RWPE1 (cell line): ENCODE results near the gene ZNF697.

Source experiments
- CTCF ChIA-PET: fragments of 350-600 bp; sonication (Branson Sonifier 250); formaldehyde crosslinking; extraction: SDS; loops from one replicate; lab custom pipeline; 2021; lab: Yijun Ruan, JAX
- POLR2A ChIA-PET: fragments of 400-600 bp; formaldehyde crosslinking; extraction: SDS; loops from one replicate; lab custom pipeline; 2020; ENCODE audit warnings: antibody characterized with exemption; ENCODE audit not compliant: low non-redundant PET; lab: Yijun Ruan, JAX
- DNase-seq: peaks from one replicate; pipeline ENCODE4 v3.0.0; 2012; ENCODE audit warnings: low spot score
- H3K27ac ChIP-seq: fragments of 450-650 bp; 2 replicates; pipeline ENCODE4 v1.5.1; 2017
- TF ChIP-seq, protein P1 (sequence below): fragments of 450-650 bp; conservative IDR thresholded peaks from 2 replicates; pipeline ENCODE4 v1.5.1; 2017; ENCODE audit warnings: low read depth, mild to moderate bottlenecking

ZNF697 gene

DNA sequence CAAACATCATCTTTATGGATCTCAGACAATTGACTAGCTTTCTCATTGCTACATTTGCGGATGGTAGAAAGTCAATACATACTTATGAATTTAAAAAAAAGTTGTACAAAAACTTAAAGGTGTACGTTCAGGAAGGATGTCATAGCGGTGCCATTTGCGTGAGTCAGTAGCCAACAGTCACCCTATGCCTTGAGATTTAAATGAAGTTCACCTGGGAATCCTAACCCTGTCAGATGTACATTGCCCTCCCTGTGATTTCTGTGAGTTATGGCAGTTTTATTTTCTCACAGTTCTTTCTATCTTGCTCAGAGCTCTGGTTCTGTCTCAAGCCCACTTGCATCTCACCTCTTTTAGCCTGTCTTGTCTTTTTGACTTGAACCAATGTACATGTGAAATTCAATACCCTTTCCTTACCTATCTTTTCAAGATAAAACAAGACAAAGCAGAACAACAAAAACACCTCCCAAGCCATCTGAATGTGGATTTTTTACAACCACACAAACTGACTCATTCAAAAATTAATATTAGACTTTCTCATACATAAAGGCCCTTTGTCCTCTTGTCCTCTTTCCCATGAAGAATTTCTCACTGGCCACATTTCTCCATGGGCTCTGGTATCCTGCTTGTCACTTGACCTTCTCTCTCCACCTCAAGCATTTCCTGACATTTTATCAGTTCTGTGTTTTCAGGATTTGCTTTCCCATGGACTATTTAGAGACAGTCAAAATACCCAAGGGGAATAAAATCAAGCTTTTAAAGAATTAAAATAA is 25.3 kb upstream of the ZNF697 start:
- H3K27ac ChIP-seq, result no peak overlapping the region
- no peak for DNase-seq
- TF ChIP-seq, protein P1, sequence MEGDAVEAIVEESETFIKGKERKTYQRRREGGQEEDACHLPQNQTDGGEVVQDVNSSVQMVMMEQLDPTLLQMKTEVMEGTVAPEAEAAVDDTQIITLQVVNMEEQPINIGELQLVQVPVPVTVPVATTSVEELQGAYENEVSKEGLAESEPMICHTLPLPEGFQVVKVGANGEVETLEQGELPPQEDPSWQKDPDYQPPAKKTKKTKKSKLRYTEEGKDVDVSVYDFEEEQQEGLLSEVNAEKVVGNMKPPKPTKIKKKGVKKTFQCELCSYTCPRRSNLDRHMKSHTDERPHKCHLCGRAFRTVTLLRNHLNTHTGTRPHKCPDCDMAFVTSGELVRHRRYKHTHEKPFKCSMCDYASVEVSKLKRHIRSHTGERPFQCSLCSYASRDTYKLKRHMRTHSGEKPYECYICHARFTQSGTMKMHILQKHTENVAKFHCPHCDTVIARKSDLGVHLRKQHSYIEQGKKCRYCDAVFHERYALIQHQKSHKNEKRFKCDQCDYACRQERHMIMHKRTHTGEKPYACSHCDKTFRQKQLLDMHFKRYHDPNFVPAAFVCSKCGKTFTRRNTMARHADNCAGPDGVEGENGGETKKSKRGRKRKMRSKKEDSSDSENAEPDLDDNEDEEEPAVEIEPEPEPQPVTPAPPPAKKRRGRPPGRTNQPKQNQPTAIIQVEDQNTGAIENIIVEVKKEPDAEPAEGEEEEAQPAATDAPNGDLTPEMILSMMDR, result no peak
- POLR2A ChIA-PET, result no interaction called here
- CTCF ChIA-PET, result interaction anchor here (0.6 to 2.8 kb wide), 8 partner anchors 9 to 1777 kb away, joined by 3 to 31 read pairs (median 4); no protein-coding TSS in a partner anchor

DNA sequence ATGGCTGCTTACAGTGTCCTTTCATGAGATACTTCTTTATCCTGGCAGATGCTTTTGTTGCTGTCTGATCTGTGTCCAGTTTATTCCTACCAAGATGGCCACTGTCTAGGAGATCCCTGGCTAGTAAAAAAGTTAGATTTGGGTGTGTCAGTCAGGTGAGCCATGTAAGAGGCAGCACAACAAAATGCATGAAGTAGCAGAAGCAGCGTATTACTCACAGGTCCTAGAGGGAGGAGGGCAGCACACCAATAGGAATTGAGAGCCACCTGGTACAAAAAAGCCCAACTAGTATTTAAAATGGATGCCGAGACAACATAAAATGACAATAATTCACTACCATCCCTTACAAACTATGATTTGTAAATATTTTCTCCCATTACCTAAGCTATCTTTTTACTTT is 22.8 kb upstream of the ZNF697 start:
- ChIA-PET POLR2A (no interaction called here), CTCF (interaction anchor here (0.5 to 0.8 kb wide), 2 partner anchors 56 to 59 kb away, joined by 3 read pairs; no protein-coding TSS in a partner anchor)

GRCh38 chr1:119667173-119667572 is 19.1 kb upstream of the ZNF697 start:
- CTCF ChIA-PET, result interaction anchor here (1.0 kb wide), 1 partner anchor 52 kb away, joined by 3 read pairs; no protein-coding TSS in a partner anchor
- DNase-seq, result no peak
- TF ChIP-seq, protein P1, result no peak

More for the DNA sequence above, 22.8 kb upstream of the ZNF697 start:
- DNase-seq, result no peak
- TF ChIP-seq, protein P1, result no peak
- no peak overlapping the region for H3K27ac ChIP-seq

DNA sequence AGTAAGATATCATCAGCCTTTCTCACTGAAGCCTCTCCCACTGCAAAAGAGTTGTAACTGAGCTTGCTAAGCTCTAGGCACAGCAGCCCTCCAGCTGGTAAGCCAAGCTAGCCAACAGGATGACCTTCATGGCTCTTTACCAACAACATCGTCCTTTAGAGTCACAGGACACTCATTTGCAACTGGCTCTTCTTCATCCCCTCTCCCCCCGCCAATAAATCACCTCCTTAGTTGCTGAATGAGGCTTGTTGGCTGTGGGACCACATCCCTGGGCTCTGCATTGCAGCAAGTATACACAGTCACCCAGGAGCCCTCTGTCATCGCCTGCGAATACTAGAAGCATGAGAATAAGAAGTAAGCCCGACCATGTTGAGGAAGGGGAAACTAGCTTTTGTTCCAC is 16.0 kb upstream of the ZNF697 start:
- H3K27ac ChIP-seq, result no peak overlapping the region
- CTCF ChIA-PET, result interaction anchor here (0.7 to 1.2 kb wide), 2 partner anchors 10 to 11 kb away, joined by 3 to 4 read pairs; no protein-coding TSS in a partner anchor
- TF ChIP-seq, protein P1, result no peak
- DNase-seq, result no peak
- POLR2A ChIA-PET, result no interaction called here

More at GRCh38 chr1:119667173-119667572, 19.1 kb upstream of the ZNF697 start:
- POLR2A ChIA-PET, result interaction anchor here (0.6 kb wide), 1 partner anchor 469 kb away, joined by 4 read pairs; no protein-coding TSS in a partner anchor
- no peak overlapping the region for H3K27ac ChIP-seq

GRCh38 chr1:119662034-119662437 is 14.0 kb upstream of the ZNF697 start:
- no peak overlapping the region for H3K27ac ChIP-seq
- CTCF ChIA-PET, result interaction anchor here (3.4 to 4.0 kb wide), 2 partner anchors 47 to 51 kb away, joined by 13 to 21 read pairs; no protein-coding TSS in a partner anchor
- POLR2A ChIA-PET, result no interaction called here
- TF ChIP-seq, protein P1, result no peak
- DNase-seq, result no peak

- TF ChIP-seq, protein P1, result no peak
- H3K27ac ChIP-seq, result no peak overlapping the region
- CTCF ChIA-PET, result interaction anchor here (0.5 to 4.0 kb wide), 4 partner anchors 14 to 49 kb away, joined by 3 to 21 read pairs (median 8); no protein-coding TSS in a partner anchor
- POLR2A ChIA-PET, result no interaction called here
- no peak for DNase-seq
Observed at GRCh38 chr1:119660253-119661083, 12.4 kb upstream of the ZNF697 start.
